SU-DHL-6 (cell line): ENCODE results near the gene FAM3D.

Source experiments
- H2AFZ ChIP-seq: fragments of 200-600 bp; sonication (generic); 2 replicates; pipeline ENCODE4 v1.6.1; 2014; ENCODE audit warnings: low read depth, mild to moderate bottlenecking, moderate library complexity, mixed read lengths, antibody characterized with exemption, low read length; ENCODE audit not compliant: severe bottlenecking
- H3F3A ChIP-seq: fragments of 200-600 bp; shearing (Covaris generic); 2 replicates; pipeline ENCODE4 v1.6.0; 2016; ENCODE audit warnings: antibody characterized with exemption, mild to moderate bottlenecking; ENCODE audit not compliant: insufficient read depth
- H3K27ac ChIP-seq: fragments of 200-600 bp; sonication (generic); 2 replicates; pipeline ENCODE4 v1.5.1; 2016; ENCODE audit warnings: low read depth, mild to moderate bottlenecking, low read length, moderate library complexity, mixed read lengths
- H3K27me3 ChIP-seq: fragments of 200-600 bp; sonication (generic), shearing (Covaris generic); 2 replicates; pipeline ENCODE4 v1.6.0; 2014; ENCODE audit warnings: mild to moderate bottlenecking, low read length
- H3K36me3 ChIP-seq: fragments of 200-600 bp; sonication (generic); 2 replicates; pipeline ENCODE4 v1.6.1; 2014; ENCODE audit warnings: mild to moderate bottlenecking, low read length, mixed read lengths
- H3K4me2 ChIP-seq: fragments of 300-600, 200-600 bp; shearing (Covaris generic), sonication (generic); 2 replicates; pipeline ENCODE4 v1.6.0; 2014; ENCODE audit warnings: low read length, low read depth, mild to moderate bottlenecking; ENCODE audit not compliant: poor library complexity, severe bottlenecking
- H3K4me3 ChIP-seq: fragments of 200-600 bp; sonication (generic); 2 replicates; pipeline ENCODE4 v1.5.1; 2014; ENCODE audit warnings: antibody characterized with exemption, low read length, mild to moderate bottlenecking, mixed read lengths; ENCODE audit not compliant: insufficient read depth, poor library complexity, severe bottlenecking
- H3K79me2 ChIP-seq: fragments of 200-600 bp; sonication (generic); 2 replicates; pipeline ENCODE4 v1.6.1; 2014; ENCODE audit warnings: mild to moderate bottlenecking, low read length, moderate library complexity; ENCODE audit not compliant: insufficient read depth
- H3K9ac ChIP-seq: fragments of 200-600 bp; sonication (generic); 2 replicates; pipeline ENCODE4 v1.7.0; 2014; ENCODE audit warnings: mild to moderate bottlenecking, low read length
- H3K9me2 ChIP-seq: fragments of 200-600 bp; sonication (generic); replicated peaks from 2 replicates; pipeline ENCODE4 v1.6.1; 2014; ENCODE audit warnings: low read length; ENCODE audit not compliant: insufficient read depth
- H3K9me3 ChIP-seq: fragments of 200-600 bp; sonication (generic); 2 replicates; pipeline ENCODE4 v1.6.1; 2014; ENCODE audit warnings: low read length, mixed read lengths; ENCODE audit not compliant: insufficient read depth
- H4K20me1 ChIP-seq: fragments of 200-600 bp; sonication (generic); 2 replicates; pipeline ENCODE4 v1.6.1; 2014; ENCODE audit warnings: low read depth, mild to moderate bottlenecking, antibody characterized with exemption, low read length, moderate library complexity, mixed read lengths
- CTCF ChIP-seq: fragments of 200-600 bp; sonication (generic); IDR thresholded peaks from one replicate; pipeline ENCODE4 v1.5.1; 2017; ENCODE audit warnings: antibody characterized with exemption, mild to moderate bottlenecking, low read length, moderate library complexity; ENCODE audit not compliant: insufficient read depth, poor library complexity, severe bottlenecking
- EZH2phosphoT487 ChIP-seq: fragments of 200-600 bp; sonication (generic), shearing (Covaris generic); conservative IDR thresholded peaks from 2 replicates; pipeline ENCODE4 v1.6.1; 2018; ENCODE audit warnings: mild to moderate bottlenecking, antibody characterized with exemption, low read length, moderate library complexity, mixed read lengths

FAM3D gene

GRCh38 chr3:58672451-58672850 is 5.9 kb upstream of the FAM3D start:
- no peaks in the 10 kb centered on the region for H3F3A ChIP-seq
- TF ChIP-seq CTCF (no peak), EZH2phosphoT487 (no peak)
- no peak overlapping the region for H3K4me2 ChIP-seq
- no peaks in the 10 kb centered on the region for H3K9me3 ChIP-seq
- H3K27ac ChIP-seq, result no peak overlapping the region
- no peaks in the 10 kb centered on the region for H3K36me3 ChIP-seq
- no peak overlapping the region for H3K9ac ChIP-seq
- no peaks in the 10 kb centered on the region for H3K27me3 ChIP-seq
- no peak overlapping the region for H3K4me3 ChIP-seq
- H3K9me2 ChIP-seq, result no peaks in the 10 kb centered on the region
- no peaks in the 10 kb centered on the region for H3K79me2 ChIP-seq
- no peak overlapping the region for H2AFZ ChIP-seq
- H4K20me1 ChIP-seq, result no peaks in the 10 kb centered on the region

GRCh38 chr3:58670506-58671135 is 4.0 kb upstream of the FAM3D start:
- H4K20me1 ChIP-seq, result no peaks in the 10 kb centered on the region
- H3K9ac ChIP-seq, result no peak overlapping the region
- H3K36me3 ChIP-seq, result no peaks in the 10 kb centered on the region
- no peak overlapping the region for H3K4me3 ChIP-seq
- H3K9me2 ChIP-seq, result no peaks in the 10 kb centered on the region
- H3K9me3 ChIP-seq, result no peaks in the 10 kb centered on the region
- no peak overlapping the region for H2AFZ ChIP-seq
- no peak for TF ChIP-seq CTCF
- TF ChIP-seq EZH2phosphoT487, result no peak
- H3K79me2 ChIP-seq, result no peaks in the 10 kb centered on the region
- H3K27me3 ChIP-seq, result no peaks in the 10 kb centered on the region
- H3F3A ChIP-seq, result no peaks in the 10 kb centered on the region
- H3K27ac ChIP-seq, result no peak overlapping the region
- no peak overlapping the region for H3K4me2 ChIP-seq

DNA sequence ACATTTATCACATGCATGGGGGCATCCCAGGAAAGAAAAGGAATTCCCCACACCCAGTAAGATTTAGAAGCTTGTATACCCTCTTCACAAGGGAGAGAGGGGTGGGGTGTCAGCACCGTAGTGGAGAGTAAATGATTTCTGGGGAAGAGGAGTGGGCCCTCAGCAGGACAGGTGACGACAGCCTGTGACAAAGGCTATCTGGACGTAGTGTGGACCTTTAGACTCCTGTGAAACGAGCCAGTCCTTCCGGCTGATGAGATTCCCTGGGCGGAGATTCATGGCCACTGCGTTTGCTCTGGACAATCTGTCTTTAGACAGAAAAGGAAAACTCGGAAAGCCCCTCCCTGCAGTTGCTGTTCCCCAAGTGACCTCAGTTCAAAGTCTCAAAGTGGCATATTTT is 1.7 kb upstream of the FAM3D start:
- Histone ChIP-seq H3K36me3 (no peaks in the 10 kb centered on the region), H3F3A (no peaks in the 10 kb centered on the region), H3K9me2 (no peaks in the 10 kb centered on the region), H2AFZ (no peak overlapping the region), H3K9me3 (no peaks in the 10 kb centered on the region), H3K27me3 (no peaks in the 10 kb centered on the region), H3K4me3 (no peak overlapping the region), H4K20me1 (no peaks in the 10 kb centered on the region), H3K9ac (no peak overlapping the region), H3K27ac (no peak overlapping the region), H3K79me2 (no peaks in the 10 kb centered on the region), H3K4me2 (no peak overlapping the region)
- no peak for TF ChIP-seq CTCF
- TF ChIP-seq EZH2phosphoT487, result no peak
